ENCODE data around the gene SCN2B.

The SCN2B gene

DNA sequence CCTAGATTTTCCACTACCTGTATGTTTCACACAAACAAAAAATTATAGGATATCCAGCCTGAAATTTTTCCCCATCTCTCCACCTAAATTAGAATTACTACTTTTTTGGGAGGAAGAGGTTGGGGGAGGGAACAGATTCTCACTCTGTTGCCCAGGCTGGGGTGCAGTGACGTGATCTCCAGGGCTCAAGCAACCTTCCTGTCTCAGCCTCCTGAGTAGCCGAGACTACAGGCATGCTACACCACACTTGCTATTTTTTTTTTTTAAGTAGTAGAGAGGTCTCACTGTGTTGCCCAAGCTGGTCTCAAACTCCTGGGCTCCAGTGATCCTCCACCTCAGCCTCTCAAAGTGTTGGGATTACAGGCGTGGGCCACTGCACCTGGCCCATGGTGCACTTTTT lies 38.8 kb upstream of the SCN2B start:
- Histone ChIP-seq H3K9me3 (ENCODE audit: control insufficient read depth, insufficient read depth, low read length) (no peaks in the 10 kb centered on the region), H3K9ac (ENCODE audit: low read depth, low read length) (no peak overlapping the region), H3K27me3 (ENCODE audit: control insufficient read depth, insufficient read depth, low read length) (no peaks in the 10 kb centered on the region), H3K4me1 (ENCODE audit: control insufficient read depth, insufficient read depth, low read length) (peaks cover 31% of the 10 kb centered on the region), H3K4me3 (ENCODE audit: low read depth, low read length) (no peak overlapping the region), H3K36me3 (ENCODE audit: control insufficient read depth, insufficient read depth, low read length) (no peaks in the 10 kb centered on the region)

DNA sequence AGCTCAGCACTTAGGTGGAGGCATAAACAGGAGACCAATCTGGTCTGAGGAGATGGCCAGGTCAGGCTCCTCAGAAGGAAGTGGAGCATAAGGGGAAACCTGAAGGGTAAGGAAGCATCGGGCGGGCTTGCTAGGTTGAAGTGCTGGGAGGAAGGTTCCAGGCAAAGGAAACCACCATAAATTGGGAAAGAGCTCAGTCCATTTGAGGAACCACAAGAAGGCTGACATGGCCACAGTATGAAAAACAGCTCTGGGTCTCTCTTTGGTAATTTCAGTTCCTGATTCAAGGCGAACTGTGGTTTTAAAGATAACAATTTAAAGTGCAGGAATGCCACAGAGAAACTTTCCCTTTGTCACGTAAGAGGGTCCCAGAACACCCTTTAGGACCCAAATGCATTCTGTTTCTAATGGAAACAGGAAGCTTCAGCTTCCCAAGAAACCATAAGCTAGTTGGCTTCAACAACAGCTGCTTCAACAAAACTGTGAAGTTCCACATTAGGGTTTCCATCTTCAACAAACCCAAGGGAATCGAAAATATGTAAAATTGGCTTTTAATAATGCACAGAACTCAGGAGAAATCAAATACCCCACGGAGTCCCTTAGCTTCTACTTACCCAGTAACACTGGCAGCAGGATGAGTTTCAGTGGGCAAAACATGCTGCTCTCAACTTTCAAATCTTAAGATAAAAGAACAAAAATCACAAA lies 37.9 kb upstream of the SCN2B start:
- H3K9ac ChIP-seq (ENCODE audit: low read depth, low read length), result no peak overlapping the region
- no peak overlapping the region for H3K4me3 ChIP-seq (ENCODE audit: low read depth, low read length)
- peaks cover 31% of the 10 kb centered on the region for H3K4me1 ChIP-seq (ENCODE audit: control insufficient read depth, insufficient read depth, low read length)
- H3K27me3 ChIP-seq (ENCODE audit: control insufficient read depth, insufficient read depth, low read length), result no peaks in the 10 kb centered on the region
- H3K9me3 ChIP-seq (ENCODE audit: control insufficient read depth, insufficient read depth, low read length), result no peaks in the 10 kb centered on the region
- H3K36me3 ChIP-seq (ENCODE audit: control insufficient read depth, insufficient read depth, low read length), result no peaks in the 10 kb centered on the region

DNA sequence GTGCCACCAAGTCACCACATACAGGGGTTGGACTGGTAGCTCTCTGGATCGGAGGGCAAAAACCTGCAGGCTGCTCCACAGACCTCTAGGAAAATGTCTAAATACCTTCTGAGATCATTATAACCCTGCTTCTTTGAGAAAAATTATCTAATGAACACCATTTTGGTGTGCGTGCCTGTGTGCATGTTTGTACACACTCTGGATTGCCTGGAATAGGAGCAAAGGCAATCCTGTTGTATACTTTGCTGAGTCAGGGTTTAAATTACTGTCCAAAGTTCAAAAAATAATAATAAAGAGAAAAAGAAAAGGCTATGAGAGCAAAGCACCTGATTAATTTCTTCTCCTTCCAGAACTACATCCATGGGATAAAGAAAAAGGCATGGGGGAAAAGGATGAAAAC lies 37.3 kb upstream of the SCN2B start:
- H3K4me1 ChIP-seq (ENCODE audit: control insufficient read depth, insufficient read depth, low read length), result peaks cover 31% of the 10 kb centered on the region
- no peak overlapping the region for H3K4me3 ChIP-seq (ENCODE audit: low read depth, low read length)
- no peak overlapping the region for H3K9ac ChIP-seq (ENCODE audit: low read depth, low read length)
- H3K9me3 ChIP-seq (ENCODE audit: control insufficient read depth, insufficient read depth, low read length), result no peaks in the 10 kb centered on the region
- H3K27me3 ChIP-seq (ENCODE audit: control insufficient read depth, insufficient read depth, low read length), result no peaks in the 10 kb centered on the region
- H3K36me3 ChIP-seq (ENCODE audit: control insufficient read depth, insufficient read depth, low read length), result no peaks in the 10 kb centered on the region

DNA sequence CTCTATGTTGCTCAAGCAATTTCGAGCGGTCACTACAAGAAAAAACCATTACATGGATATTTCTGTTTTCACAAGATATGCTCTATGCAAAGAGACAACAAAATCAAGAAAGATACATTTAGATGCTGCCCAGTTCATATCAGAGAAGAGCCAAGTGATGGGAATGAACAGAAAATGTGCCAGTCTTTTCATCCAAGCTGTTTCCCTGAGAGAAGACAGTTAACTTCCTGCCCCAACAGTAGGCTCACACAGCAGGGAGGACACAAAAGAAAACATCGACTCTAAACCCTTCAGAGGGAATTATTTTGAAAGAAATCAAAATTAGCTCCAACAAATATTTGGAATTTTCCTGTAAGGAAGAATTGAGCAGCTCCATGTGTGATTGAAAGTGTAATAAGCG lies 36.8 kb upstream of the SCN2B start:
- no peaks in the 10 kb centered on the region for H3K27me3 ChIP-seq (ENCODE audit: control insufficient read depth, insufficient read depth, low read length)

DNA sequence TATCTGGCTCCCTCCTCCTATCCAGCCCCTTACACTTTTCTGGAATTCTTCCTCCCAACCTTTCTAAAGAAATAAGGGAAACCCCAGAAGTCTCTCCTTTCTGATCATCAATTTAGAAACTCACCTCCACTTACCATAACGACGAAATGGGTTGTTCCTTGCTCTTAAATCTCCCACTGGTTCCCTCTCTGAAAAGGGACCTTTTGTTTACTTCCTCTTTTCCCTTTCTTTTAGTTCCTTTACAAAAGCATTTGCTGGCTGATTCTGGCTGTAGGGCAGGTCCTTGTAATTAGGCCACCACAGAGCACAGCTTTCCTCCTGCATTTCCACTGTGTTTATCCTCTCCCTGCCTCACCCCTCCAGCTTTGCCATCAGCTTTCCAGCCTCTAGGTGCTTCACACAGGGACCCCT lies 36.3 kb upstream of the SCN2B start:
- Histone ChIP-seq H3K4me3 (ENCODE audit: low read depth, low read length) (no peak overlapping the region), H3K27me3 (ENCODE audit: control insufficient read depth, insufficient read depth, low read length) (peaks cover 1% of the 10 kb centered on the region), H3K4me1 (ENCODE audit: control insufficient read depth, insufficient read depth, low read length) (peaks cover 31% of the 10 kb centered on the region), H3K9me3 (ENCODE audit: control insufficient read depth, insufficient read depth, low read length) (no peaks in the 10 kb centered on the region), H3K36me3 (ENCODE audit: control insufficient read depth, insufficient read depth, low read length) (no peaks in the 10 kb centered on the region), H3K9ac (ENCODE audit: low read depth, low read length) (no peak overlapping the region)

More for the DNA sequence above, 36.8 kb upstream of the SCN2B start:
- Histone ChIP-seq H3K4me3 (ENCODE audit: low read depth, low read length) (no peak overlapping the region), H3K9me3 (ENCODE audit: control insufficient read depth, insufficient read depth, low read length) (no peaks in the 10 kb centered on the region), H3K36me3 (ENCODE audit: control insufficient read depth, insufficient read depth, low read length) (no peaks in the 10 kb centered on the region), H3K4me1 (ENCODE audit: control insufficient read depth, insufficient read depth, low read length) (peaks cover 31% of the 10 kb centered on the region), H3K9ac (ENCODE audit: low read depth, low read length) (no peak overlapping the region)

DNA sequence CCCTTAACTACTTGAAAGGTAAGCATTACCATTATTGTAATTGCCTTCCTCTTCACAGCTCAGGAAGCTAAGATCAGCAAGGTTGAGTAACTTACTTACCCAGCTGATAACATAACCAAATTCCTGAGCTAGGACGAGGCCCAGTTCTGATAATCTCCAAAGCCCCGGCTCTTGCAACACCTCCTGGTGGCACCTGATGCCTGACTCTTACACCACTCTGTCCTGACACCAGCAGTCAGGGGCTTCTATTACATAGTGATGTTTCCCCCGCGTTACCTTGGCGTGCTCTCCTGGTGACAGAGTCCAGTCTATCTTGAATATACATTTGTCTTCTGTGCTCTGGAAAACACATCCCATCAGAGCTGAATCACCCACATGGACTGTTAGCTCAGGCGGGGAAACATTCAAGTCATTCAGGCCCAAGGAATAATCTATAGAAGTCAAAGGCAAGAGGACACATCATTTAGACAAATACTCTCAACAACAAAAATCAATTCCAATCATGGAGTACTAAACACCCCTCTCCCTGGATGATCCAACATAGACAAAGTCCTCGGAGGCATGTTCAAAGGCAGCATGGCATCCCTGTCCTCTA lies 35.8 kb upstream of the SCN2B start:
- Histone ChIP-seq H3K9ac (ENCODE audit: low read depth, low read length) (no peak overlapping the region), H3K4me1 (ENCODE audit: control insufficient read depth, insufficient read depth, low read length) (peaks cover 31% of the 10 kb centered on the region), H3K9me3 (ENCODE audit: control insufficient read depth, insufficient read depth, low read length) (no peaks in the 10 kb centered on the region), H3K4me3 (ENCODE audit: low read depth, low read length) (no peak overlapping the region), H3K27me3 (ENCODE audit: control insufficient read depth, insufficient read depth, low read length) (peaks cover 3% of the 10 kb centered on the region), H3K36me3 (ENCODE audit: control insufficient read depth, insufficient read depth, low read length) (no peaks in the 10 kb centered on the region)

DNA sequence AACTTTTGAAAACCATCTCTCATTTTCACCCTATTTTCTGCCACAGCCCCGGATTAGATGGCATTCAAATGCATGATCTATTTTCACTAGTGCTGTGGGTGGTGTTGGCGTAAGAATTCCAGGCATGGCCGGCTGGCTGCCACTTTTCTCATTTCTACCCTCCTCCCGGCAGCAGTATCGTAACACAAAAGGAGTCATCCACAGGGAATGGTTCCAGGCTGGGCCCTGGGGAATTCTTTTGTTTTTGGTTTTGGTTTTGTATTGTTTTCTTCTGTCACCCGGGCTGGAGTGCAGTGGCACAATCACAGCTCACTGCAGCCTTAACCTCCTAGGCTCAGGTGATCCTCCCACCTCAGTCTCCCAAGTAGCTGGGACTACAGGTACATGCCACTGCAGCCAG lies 34.6 kb upstream of the SCN2B start:
- Histone ChIP-seq H3K36me3 (ENCODE audit: control insufficient read depth, insufficient read depth, low read length) (no peaks in the 10 kb centered on the region), H3K9me3 (ENCODE audit: control insufficient read depth, insufficient read depth, low read length) (no peaks in the 10 kb centered on the region), H3K4me1 (ENCODE audit: control insufficient read depth, insufficient read depth, low read length) (peaks cover 31% of the 10 kb centered on the region), H3K4me3 (ENCODE audit: low read depth, low read length) (no peak overlapping the region), H3K9ac (ENCODE audit: low read depth, low read length) (no peak overlapping the region), H3K27me3 (ENCODE audit: control insufficient read depth, insufficient read depth, low read length) (peaks cover 3% of the 10 kb centered on the region)

DNA sequence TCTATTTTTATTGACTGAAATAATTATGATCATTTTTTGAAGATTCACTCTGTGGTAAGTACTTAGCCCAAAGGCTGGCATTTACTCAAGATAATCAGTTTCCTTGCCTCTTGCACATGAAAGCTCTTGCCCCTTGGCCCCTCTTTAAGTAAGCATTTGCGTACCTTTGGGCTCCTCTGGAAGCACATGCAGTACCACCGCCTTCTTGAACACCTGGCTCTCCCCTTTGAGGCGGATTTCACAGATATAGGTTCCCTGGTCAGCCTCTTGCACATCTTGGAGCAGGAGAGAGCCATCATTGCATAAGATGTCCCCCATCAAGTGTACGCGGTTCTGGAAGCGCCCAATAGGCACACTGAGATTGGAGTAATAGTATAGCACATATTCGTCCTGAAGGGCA lies 33.9 kb upstream of the SCN2B start:
- Histone ChIP-seq H3K9ac (ENCODE audit: low read depth, low read length) (no peak overlapping the region), H3K4me3 (ENCODE audit: low read depth, low read length) (no peak overlapping the region), H3K36me3 (ENCODE audit: control insufficient read depth, insufficient read depth, low read length) (no peaks in the 10 kb centered on the region), H3K27me3 (ENCODE audit: control insufficient read depth, insufficient read depth, low read length) (peaks cover 3% of the 10 kb centered on the region), H3K9me3 (ENCODE audit: control insufficient read depth, insufficient read depth, low read length) (no peaks in the 10 kb centered on the region), H3K4me1 (ENCODE audit: control insufficient read depth, insufficient read depth, low read length) (peaks cover 31% of the 10 kb centered on the region)

DNA sequence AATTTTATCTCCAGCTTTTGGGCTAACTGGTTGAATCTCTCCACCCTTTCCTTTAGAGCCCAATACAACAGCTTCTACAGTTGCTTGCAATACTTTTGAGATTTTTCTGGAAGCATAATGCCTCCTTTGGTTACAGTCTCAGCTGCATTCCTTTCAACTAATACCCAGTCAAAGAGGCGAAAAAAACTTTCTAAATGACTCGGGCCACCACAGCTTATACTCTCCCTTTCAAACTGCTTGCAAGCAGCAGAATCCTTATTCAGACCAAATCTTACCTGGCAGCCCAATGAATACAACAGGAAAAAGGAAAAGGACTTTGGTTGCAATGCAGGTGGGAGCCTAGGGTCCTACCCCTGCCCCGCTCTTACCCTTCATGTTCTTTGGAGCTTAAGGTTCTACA lies 32.6 kb upstream of the SCN2B start:
- H3K9ac ChIP-seq (ENCODE audit: low read depth, low read length), result no peak overlapping the region
- peaks cover 31% of the 10 kb centered on the region for H3K4me1 ChIP-seq (ENCODE audit: control insufficient read depth, insufficient read depth, low read length)
- H3K36me3 ChIP-seq (ENCODE audit: control insufficient read depth, insufficient read depth, low read length), result no peaks in the 10 kb centered on the region
- no peaks in the 10 kb centered on the region for H3K9me3 ChIP-seq (ENCODE audit: control insufficient read depth, insufficient read depth, low read length)
- peaks cover 3% of the 10 kb centered on the region for H3K27me3 ChIP-seq (ENCODE audit: control insufficient read depth, insufficient read depth, low read length)
- no peak overlapping the region for H3K4me3 ChIP-seq (ENCODE audit: low read depth, low read length)

DNA sequence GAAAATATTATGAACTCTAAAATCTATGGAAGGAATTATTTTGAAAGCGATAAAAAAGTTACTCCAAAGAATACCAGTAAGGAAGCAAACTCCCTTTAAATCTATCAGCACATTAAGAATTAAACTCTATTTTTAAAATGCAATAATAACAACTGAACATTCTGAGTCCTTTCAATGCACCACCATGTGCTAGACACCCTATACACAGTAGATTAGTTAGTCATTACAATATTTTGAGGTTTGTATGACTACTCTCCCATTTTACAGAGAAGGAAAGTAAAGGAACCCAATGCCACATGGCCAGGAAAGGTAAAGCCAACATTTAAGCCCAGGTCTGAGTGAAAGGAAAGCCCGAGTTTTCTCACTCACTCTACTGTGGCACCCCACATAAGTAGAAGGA lies 30.6 kb upstream of the SCN2B start:
- no peaks in the 10 kb centered on the region for H3K9me3 ChIP-seq (ENCODE audit: control insufficient read depth, insufficient read depth, low read length)
- H3K27me3 ChIP-seq (ENCODE audit: control insufficient read depth, insufficient read depth, low read length), result peaks cover 6% of the 10 kb centered on the region
- peaks cover 17% of the 10 kb centered on the region for H3K4me1 ChIP-seq (ENCODE audit: control insufficient read depth, insufficient read depth, low read length)
- H3K4me3 ChIP-seq (ENCODE audit: low read depth, low read length), result no peak overlapping the region
- no peaks in the 10 kb centered on the region for H3K36me3 ChIP-seq (ENCODE audit: control insufficient read depth, insufficient read depth, low read length)
- no peak overlapping the region for H3K9ac ChIP-seq (ENCODE audit: low read depth, low read length)

DNA sequence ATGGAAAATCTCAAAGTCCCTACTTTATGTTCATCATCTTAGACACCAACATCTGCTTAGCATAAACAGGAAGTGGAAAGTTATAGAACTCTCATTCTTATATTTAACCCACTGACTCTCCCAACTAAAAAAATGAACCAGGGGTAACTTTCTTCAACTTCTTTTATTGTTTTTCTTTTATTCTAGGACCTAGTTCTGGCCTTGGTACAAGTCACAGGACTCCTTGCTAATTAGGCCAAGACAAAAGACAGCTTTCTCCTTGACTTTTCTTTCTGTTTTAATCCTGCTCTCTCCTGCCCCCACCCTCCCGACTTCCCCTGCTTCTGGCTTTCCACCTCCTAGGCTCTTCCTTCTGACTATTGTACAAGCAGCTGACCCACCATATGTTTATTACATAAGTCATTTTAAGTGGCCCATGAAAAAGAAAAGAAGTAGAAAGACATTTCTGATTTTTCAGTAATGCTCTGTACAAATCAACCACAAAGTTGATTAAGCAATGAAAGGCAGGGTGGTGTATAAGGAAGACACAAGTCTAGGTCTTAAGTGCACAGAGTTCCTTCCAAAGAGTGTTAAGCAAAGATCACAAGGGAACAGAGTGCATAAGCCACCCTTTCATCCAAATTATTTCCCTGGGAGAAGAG lies 30.1 kb upstream of the SCN2B start:
- no peak overlapping the region for H3K4me3 ChIP-seq (ENCODE audit: low read depth, low read length)

More for the DNA sequence above, 30.1 kb upstream of the SCN2B start:
- H3K4me1 ChIP-seq (ENCODE audit: control insufficient read depth, insufficient read depth, low read length), result peaks cover 12% of the 10 kb centered on the region
- no peak overlapping the region for H3K9ac ChIP-seq (ENCODE audit: low read depth, low read length)
- peaks cover 6% of the 10 kb centered on the region for H3K27me3 ChIP-seq (ENCODE audit: control insufficient read depth, insufficient read depth, low read length)
- H3K36me3 ChIP-seq (ENCODE audit: control insufficient read depth, insufficient read depth, low read length), result no peaks in the 10 kb centered on the region
- H3K9me3 ChIP-seq (ENCODE audit: control insufficient read depth, insufficient read depth, low read length), result no peaks in the 10 kb centered on the region
